Measurements from ENCODE around the gene TFEB. TPM values are rescaled to one million over a fixed set of nuclear protein-coding genes. Genes with fewer than 3 reads are reported as not detected.

The TFEB gene
- total and polyA plus RNA-seq, 10 of the 15 experiments (the other 5 are each of a cell fraction or from before 2014, with no cell fraction given) = 0.84 to 108 (median 60.8) TPM

DNA sequence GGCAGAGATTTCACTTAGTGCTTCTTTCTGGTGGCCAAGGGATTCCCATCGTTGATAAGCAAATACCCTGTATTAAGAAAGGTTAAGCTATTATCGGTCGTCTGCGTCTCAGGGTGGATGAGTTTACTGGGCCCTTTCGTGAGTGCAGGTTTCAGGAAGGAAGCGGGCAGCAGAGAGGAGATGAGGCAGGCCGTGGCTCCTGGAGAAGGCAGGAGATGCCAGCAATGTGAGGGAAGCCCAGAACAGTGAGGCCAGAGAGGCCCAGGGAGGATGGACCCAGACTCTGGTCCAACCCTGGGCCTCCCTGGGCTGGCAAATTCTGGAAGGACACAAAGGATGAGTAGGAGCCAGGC is 11.2 kb downstream of the TFEB start:
- ChIA-PET CTCF (interaction anchor here (0.7 to 6.9 kb wide), 7 partner anchors 9 to 498 kb away, joined by 3 to 84 read pairs (median 7); partner anchors contain the start of genes TAF8 and TFEB), SMC1A (ENCODE audit: uncharacterized antibody, unreplicated experiment) (interaction anchor here (1.2 to 6.4 kb wide), 4 partner anchors 7 to 17 kb away, joined by 3 to 101 read pairs (median 46); no protein-coding TSS in a partner anchor), POLR2A (interaction anchor here (3.4 to 13.0 kb wide), 4 partner anchors 7 to 390 kb away, joined by 16 to 293 read pairs (median 117); partner anchors contain the start of gene TFEB), RAD21 (ENCODE audit: unreplicated experiment) (interaction anchor here (0.9 to 14.4 kb wide), 7 partner anchors 7 to 277 kb away, joined by 3 to 300 read pairs (median 17); no protein-coding TSS in a partner anchor)
- intact Hi-C loops (cut with micrococcal nuclease; ENCODE audit: unreplicated experiment) = loop anchor here (2.0 kb wide), 1 partner anchor 17 kb away; no protein-coding TSS in a partner anchor
- Histone ChIP-seq H3K4me2 (ENCODE audit: control insufficient read depth, insufficient read depth) (peak overlapping the region; percentile 99), H3K27me3 (replicated peaks in 1 of 2; ENCODE audit: control insufficient read depth in 2 of 2, insufficient read depth in 2 of 2, low read length in 1 of 2) (no peaks in the 10 kb centered on the region), H2AFZ (ENCODE audit: control insufficient read depth, low read depth, low read length) (no peak overlapping the region; the same call in 1 of the 2 replicates), H3K4me3 (peak overlapping the region; percentile 81), H3K79me2 (ENCODE audit: control insufficient read depth, insufficient read depth, low read length) (peaks cover 100% of the 10 kb centered on the region), H3K9me3 (replicated peaks; ENCODE audit: control insufficient read depth, insufficient read depth, low read length) (no peaks in the 10 kb centered on the region), H3K36me3 (ENCODE audit: control insufficient read depth in 2 of 2, insufficient read depth in 2 of 2, low read length in 1 of 2) (peaks cover 2 to 3% of the 10 kb centered on the region in 2 experiments; a peak in 2 of 4 replicates), H4K20me1 (ENCODE audit: control insufficient read depth, insufficient read depth) (peaks cover 2% of the 10 kb centered on the region; the same call in 1 of the 2 replicates), H3K4me1 (ENCODE audit: control insufficient read depth, insufficient read depth, low read length) (peaks cover 77% of the 10 kb centered on the region), H3K27ac (ENCODE audit: control insufficient read depth, insufficient read depth) (peak overlapping the region; percentile 97), H3K9ac (ENCODE audit: control insufficient read depth, insufficient read depth, low read length) (peak overlapping the region; percentile 91)
- in situ Hi-C loops (cut with MboI) = no loop called here
- WGBS (ENCODE audit: insufficient coverage, insufficient replicate concordance, low lambda C conversion rate, missing lambda C conversion rate) = 0% methylated on average over 7 of the region's 7 CpGs
- DNase-seq (ENCODE audit: low read depth, low spot score) (no peak), ATAC-seq (peak; percentile 6), FAIRE-seq (peak; percentile 49)
- no TSS peak for BruUV-seq (replicated peaks)
- no peak for TF ChIP-seq BCL11A (IDR thresholded peaks at IDR 0.05; ENCODE audit: low read depth, low read length)
- no peak for TF ChIP-seq HSF1 (IDR thresholded peaks at IDR 0.05; ENCODE audit: low read depth, low read length)
- TF ChIP-seq CREM (IDR thresholded peaks at IDR 0.05; ENCODE audit: low read depth) = no peak
- TF ChIP-seq, protein P1, sequence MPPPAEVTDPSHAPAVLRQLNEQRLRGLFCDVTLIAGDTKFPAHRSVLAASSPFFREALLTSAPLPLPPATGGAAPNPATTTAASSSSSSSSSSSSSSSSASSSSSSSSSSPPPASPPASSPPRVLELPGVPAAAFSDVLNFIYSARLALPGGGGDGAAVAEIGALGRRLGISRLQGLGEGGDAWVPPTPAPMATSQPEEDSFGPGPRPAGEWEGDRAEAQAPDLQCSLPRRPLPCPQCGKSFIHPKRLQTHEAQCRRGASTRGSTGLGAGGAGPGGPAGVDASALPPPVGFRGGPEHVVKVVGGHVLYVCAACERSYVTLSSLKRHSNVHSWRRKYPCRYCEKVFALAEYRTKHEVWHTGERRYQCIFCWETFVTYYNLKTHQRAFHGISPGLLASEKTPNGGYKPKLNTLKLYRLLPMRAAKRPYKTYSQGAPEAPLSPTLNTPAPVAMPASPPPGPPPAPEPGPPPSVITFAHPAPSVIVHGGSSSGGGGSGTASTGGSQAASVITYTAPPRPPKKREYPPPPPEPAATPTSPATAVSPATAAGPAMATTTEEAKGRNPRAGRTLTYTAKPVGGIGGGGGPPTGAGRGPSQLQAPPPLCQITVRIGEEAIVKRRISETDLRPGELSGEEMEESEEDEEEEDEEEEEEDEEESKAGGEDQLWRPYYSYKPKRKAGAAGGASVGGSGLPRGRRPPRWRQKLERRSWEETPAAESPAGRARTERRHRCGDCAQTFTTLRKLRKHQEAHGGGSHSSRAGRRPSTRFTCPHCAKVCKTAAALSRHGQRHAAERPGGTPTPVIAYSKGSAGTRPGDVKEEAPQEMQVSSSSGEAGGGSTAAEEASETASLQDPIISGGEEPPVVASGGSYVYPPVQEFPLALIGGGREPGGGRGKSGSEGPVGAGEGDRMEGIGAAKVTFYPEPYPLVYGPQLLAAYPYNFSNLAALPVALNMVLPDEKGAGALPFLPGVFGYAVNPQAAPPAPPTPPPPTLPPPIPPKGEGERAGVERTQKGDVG (CRISPR knock-in tag; IDR thresholded peaks at IDR 0.05) = no peak
- 0 out of 2 replicates have a peak, but pooled peaks have one; percentile 3 for TF ChIP-seq PML (IDR thresholded peaks at IDR 0.05; ENCODE audit: low read length)
- no peak for TF ChIP-seq NFXL1 (IDR thresholded peaks at IDR 0.05; ENCODE audit: borderline replicate concordance)
- TF ChIP-seq SPI1 (IDR thresholded peaks at IDR 0.05; ENCODE audit: borderline replicate concordance, insufficient read depth, low read depth, low read length) = 0 out of 2 replicates have a peak, but pooled peaks have one; percentile 10
- TF ChIP-seq DPF2 (IDR thresholded peaks at IDR 0.05) = no peak
- no peak for TF ChIP-seq STAT1 (conservative IDR thresholded peaks at IDR 0.05)
- TF ChIP-seq, protein P2, sequence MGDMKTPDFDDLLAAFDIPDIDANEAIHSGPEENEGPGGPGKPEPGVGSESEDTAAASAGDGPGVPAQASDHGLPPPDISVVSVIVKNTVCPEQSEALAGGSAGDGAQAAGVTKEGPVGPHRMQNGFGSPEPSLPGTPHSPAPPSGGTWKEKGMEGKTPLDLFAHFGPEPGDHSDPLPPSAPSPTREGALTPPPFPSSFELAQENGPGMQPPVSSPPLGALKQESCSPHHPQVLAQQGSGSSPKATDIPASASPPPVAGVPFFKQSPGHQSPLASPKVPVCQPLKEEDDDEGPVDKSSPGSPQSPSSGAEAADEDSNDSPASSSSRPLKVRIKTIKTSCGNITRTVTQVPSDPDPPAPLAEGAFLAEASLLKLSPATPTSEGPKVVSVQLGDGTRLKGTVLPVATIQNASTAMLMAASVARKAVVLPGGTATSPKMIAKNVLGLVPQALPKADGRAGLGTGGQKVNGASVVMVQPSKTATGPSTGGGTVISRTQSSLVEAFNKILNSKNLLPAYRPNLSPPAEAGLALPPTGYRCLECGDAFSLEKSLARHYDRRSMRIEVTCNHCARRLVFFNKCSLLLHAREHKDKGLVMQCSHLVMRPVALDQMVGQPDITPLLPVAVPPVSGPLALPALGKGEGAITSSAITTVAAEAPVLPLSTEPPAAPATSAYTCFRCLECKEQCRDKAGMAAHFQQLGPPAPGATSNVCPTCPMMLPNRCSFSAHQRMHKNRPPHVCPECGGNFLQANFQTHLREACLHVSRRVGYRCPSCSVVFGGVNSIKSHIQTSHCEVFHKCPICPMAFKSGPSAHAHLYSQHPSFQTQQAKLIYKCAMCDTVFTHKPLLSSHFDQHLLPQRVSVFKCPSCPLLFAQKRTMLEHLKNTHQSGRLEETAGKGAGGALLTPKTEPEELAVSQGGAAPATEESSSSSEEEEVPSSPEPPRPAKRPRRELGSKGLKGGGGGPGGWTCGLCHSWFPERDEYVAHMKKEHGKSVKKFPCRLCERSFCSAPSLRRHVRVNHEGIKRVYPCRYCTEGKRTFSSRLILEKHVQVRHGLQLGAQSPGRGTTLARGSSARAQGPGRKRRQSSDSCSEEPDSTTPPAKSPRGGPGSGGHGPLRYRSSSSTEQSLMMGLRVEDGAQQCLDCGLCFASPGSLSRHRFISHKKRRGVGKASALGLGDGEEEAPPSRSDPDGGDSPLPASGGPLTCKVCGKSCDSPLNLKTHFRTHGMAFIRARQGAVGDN (IDR thresholded peaks at IDR 0.05) = peak; percentile 12; the same call in 1 of the 2 replicates
- no peak for TF ChIP-seq TCF7 (IDR thresholded peaks at IDR 0.05; ENCODE audit: borderline replicate concordance)
- TF ChIP-seq POLR2AphosphoS5 (IDR thresholded peaks at IDR 0.05; ENCODE audit: low read length) = no peak
- TF ChIP-seq SMAD5 (IDR thresholded peaks at IDR 0.05; ENCODE audit: low read depth) = no peak
- peak; percentile 41; the same call in 1 of the 2 replicates for TF ChIP-seq EED (IDR thresholded peaks at IDR 0.05; ENCODE audit: low read depth)

Measured in GM12878 (cell line).